Measurements from ENCODE around the gene TAOK3. TPM values are rescaled to one million over a fixed set of nuclear protein-coding genes. Genes with fewer than 3 reads are reported as not detected.

TAOK3 gene
- total and polyA plus RNA-seq, 2 donors (not counting 3 experiments of a cell fraction or from before 2014, with no cell fraction given) = 11.3 to 23.1 TPM

DNA sequence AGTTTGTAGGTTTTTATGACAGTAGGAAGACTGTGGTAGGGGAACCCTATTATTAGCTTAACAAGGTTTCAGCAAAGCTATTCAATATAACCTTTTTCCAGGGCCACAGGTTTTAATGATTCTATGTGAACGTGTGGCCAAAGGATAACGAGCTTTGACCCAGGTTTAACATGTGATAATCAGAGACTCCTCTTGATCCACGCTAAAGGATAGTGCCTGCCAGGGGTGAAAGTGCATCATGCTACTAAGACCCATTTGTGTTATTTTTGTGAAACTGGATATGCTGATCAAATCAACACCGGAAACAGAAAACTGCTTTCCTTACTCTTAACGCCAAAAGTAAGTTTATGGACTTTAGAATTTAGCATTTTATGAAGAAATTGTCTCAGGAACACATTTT, 909 bp upstream of the TAOK3 start:
- Histone ChIP-seq H3K27me3 (ENCODE audit: control insufficient read depth in 2 of 2, insufficient read depth in 2 of 2, low read length in 2 of 2) (no peaks in the 10 kb centered on the region), H2AFZ (ENCODE audit: low read depth, low read length) (no peak overlapping the region), H3K9me1 (replicated peaks; ENCODE audit: control insufficient read depth, extremely low read depth, insufficient read depth, low read length) (no peaks in the 10 kb centered on the region), H4K20me1 (replicated peaks; ENCODE audit: control insufficient read depth, extremely low read depth, insufficient read depth, low read length) (no peaks in the 10 kb centered on the region), H3K4me1 (ENCODE audit: control insufficient read depth, extremely low read depth, insufficient read depth, low read length) (peaks cover 21% of the 10 kb centered on the region), H3K4me3 (replicated peaks in 1 of 3; ENCODE audit: insufficient read depth in 1 of 3, low read depth in 1 of 3, low read length in 3 of 3) (peak overlapping the region in 2 of 3 experiments; percentile 70 to 78), H3K79me2 (ENCODE audit: control insufficient read depth, insufficient read depth, low read length) (peaks cover 49% of the 10 kb centered on the region), H3K9ac (replicated peaks; ENCODE audit: extremely low read depth, insufficient read depth, low read length) (peak overlapping the region; percentile 67), H3K27ac (ENCODE audit: insufficient read depth, low read depth, low read length) (no peak overlapping the region), H3K36me3 (ENCODE audit: control insufficient read depth in 2 of 2, extremely low read depth in 1 of 2, insufficient read depth in 2 of 2, low read length in 2 of 2) (no peaks in the 10 kb centered on the region), H3K4me2 (ENCODE audit: insufficient read depth, low read length) (peak overlapping the region; percentile 79), H3K9me3 (replicated peaks; ENCODE audit: control insufficient read depth, insufficient read depth, low read length) (no peaks in the 10 kb centered on the region)
- dilution Hi-C loops (cut with MboI; ENCODE audit: extremely low pct_ligation_motif_present, low sequenced_read_pairs) (no loop called here), intact Hi-C loops (cut with micrococcal nuclease) (loop anchor here (1.0 to 10.0 kb wide), 4 partner anchors 14 to 689 kb away; no protein-coding TSS in a partner anchor)
- FAIRE-seq (no peak), DNase-seq (ENCODE audit: low read depth, low spot score) (no peak)
- TF ChIP-seq FOS (IDR thresholded peaks at IDR 0.05; ENCODE audit: borderline replicate concordance, insufficient read depth, low read length) = no peak
- TF ChIP-seq EZH2 (IDR thresholded peaks at IDR 0.05; ENCODE audit: borderline replicate concordance, low read depth, low read length, severe bottlenecking) = no peak
- TF ChIP-seq MAX (IDR thresholded peaks at IDR 0.05; ENCODE audit: insufficient read depth, insufficient read length) = no peak
- TF ChIP-seq POLR2A (IDR thresholded peaks at IDR 0.05; ENCODE audit: low read depth, low read length) = no peak
- TF ChIP-seq, protein P1, sequence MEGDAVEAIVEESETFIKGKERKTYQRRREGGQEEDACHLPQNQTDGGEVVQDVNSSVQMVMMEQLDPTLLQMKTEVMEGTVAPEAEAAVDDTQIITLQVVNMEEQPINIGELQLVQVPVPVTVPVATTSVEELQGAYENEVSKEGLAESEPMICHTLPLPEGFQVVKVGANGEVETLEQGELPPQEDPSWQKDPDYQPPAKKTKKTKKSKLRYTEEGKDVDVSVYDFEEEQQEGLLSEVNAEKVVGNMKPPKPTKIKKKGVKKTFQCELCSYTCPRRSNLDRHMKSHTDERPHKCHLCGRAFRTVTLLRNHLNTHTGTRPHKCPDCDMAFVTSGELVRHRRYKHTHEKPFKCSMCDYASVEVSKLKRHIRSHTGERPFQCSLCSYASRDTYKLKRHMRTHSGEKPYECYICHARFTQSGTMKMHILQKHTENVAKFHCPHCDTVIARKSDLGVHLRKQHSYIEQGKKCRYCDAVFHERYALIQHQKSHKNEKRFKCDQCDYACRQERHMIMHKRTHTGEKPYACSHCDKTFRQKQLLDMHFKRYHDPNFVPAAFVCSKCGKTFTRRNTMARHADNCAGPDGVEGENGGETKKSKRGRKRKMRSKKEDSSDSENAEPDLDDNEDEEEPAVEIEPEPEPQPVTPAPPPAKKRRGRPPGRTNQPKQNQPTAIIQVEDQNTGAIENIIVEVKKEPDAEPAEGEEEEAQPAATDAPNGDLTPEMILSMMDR (IDR thresholded peaks at IDR 0.05; ENCODE audit: extremely low read depth in 1 of 2, insufficient read depth in 1 of 2, low read depth in 1 of 2, low read length in 2 of 2) = no peak
- no peak for TF ChIP-seq GATA2 (IDR thresholded peaks at IDR 0.05; ENCODE audit: insufficient read depth, insufficient read length, low read depth, low read length)
- TF ChIP-seq JUN (IDR thresholded peaks at IDR 0.05; ENCODE audit: borderline replicate concordance, insufficient read depth, insufficient read length, low read depth) = no peak
- no peak for TF ChIP-seq POLR2AphosphoS5 (IDR thresholded peaks at IDR 0.05; ENCODE audit: insufficient read depth, low read depth, low read length)
- TF ChIP-seq MYC (IDR thresholded peaks at IDR 0.05; ENCODE audit: low read depth, low read length) = no peak
- no TSS peak for BruUV-seq (replicated peaks)
- ChIA-PET POLR2A (no interaction called here), CTCF (interaction anchor here (1.0 to 7.1 kb wide), 4 partner anchors 18 to 252 kb away, joined by 4 to 262 read pairs (median 4); no protein-coding TSS in a partner anchor)

Data from endothelial cell of umbilical vein (primary cell).